Occipital lobe (tissue), 2 donors: ENCODE results near the gene NDUFC2. TPM values are rescaled to one million over a fixed set of nuclear protein-coding genes. Genes with fewer than 3 reads are reported as not detected.
"Not testable (repeated sequence)": the region's sequence is repeated elsewhere in the genome, so short reads cannot be mapped to it uniquely, and the experiment has no call there.

Source experiments
- DNase-seq: peaks from one replicate; lab custom pipeline; 2025; lab: John Stamatoyannopoulos, UW
- total RNA-seq: library from RNA; depleted of rRNA; stranded (reverse); fragments of >200 nt; gene quantifications from one replicate; pipeline ENCODE4 v1.2.3, GENCODE V29; 2014

Gene NDUFC2
- 68.0 TPM for total RNA-seq

- DNase-seq = peak; percentile 75
Measured at GRCh38 chr11:78079232-78080083, at the start of gene NDUFC2. Gene NDUFC2, minus strand, starts transcription at chr11:78079862. Its CDS starts 118 bp downstream, at chr11:78079744.

GRCh38 chr11:78127403-78127802 lies 47.7 kb upstream of the NDUFC2 start:
- DNase-seq = no peak

GRCh38 chr11:78112582-78113275 lies 33.1 kb upstream of the NDUFC2 start:
- DNase-seq = no peak

DNA sequence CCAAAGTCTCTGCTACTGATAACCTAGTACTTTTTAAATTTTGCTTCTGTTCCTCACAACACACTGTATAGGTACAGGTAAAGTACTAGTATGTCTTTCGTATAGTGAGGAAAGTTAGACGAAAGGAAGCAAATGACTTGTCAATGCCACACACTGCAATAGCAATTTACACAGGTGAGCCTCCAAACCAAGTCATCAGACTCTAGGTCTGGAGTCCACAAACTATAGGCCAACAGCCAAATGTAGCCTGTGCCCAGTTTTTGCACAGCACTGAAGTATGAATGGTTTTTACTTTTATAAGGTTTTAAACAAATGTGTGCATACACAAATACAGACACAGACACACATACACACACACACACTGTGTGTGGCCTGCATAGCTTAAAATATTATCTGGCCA lies 31.6 kb upstream of the NDUFC2 start:
- DNase-seq = no peak

GRCh38 chr11:78110830-78111229 lies 31.2 kb upstream of the NDUFC2 start:
- no peak for DNase-seq

DNA sequence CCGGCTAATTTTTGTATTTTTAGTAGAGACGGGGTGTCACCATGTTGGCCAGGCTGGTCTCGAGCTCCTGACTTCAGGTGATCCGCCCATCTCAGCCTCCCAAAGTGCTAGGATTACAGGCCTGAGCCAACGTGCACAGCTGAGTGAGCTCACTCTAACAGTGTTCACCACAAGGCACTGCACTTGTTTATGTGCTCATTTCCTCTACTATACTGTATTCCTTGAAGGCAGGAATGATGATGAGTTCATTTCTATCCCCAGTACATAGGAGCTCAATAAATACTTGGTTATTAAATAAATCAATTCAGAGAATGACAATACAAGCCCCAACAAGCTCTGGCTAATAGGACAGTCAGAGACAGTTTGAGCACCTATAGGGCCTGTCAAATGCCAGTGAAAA lies 30.7 kb upstream of the NDUFC2 start:
- no peak for DNase-seq

DNA sequence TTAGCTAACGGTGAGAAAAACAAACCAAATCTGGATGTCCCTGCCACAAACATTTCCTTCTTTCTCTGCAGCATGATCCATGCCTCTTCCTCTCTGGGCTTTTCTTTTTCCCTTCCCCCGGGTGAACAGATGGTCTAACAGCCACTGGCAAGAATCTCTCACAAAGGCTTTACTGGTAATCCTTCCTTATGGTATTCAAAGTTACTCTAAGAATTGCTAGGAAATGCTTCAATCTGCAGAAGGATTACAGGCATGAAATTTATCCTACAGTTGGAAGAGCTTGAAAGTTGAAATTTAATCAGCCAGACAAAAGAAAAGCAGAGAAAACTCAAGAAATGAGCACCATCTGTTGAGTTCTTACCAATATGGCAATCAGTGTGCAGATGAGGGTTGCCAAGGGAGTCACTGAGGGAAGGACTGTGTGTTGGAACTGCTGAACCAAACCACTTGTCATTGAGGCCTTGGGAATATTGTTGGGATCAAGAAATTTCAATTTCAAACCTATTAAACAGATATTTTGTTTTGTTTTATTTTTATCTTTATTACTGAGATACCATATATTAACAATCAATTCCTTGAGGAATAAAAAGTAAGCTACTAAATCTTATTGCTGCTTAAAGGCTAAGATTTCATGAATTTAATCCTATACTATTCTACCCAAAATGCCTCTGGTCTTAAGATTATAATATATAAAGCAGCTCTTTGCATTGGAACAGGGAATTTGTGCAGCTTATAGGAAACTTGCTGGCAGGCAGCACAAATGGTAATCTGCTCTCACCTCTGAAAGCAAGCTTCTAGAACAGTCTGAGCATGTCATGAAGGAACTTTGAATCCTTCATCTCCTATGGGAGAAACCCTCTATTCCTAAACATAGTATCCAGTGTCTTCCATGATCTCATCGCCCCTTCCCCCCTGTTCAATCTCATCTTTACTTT lies 29.7 kb upstream of the NDUFC2 start:
- no peak for DNase-seq

- no peak for DNase-seq
Measured at GRCh38 chr11:78100676-78101472, 21.2 kb upstream of the NDUFC2 start.

DNA sequence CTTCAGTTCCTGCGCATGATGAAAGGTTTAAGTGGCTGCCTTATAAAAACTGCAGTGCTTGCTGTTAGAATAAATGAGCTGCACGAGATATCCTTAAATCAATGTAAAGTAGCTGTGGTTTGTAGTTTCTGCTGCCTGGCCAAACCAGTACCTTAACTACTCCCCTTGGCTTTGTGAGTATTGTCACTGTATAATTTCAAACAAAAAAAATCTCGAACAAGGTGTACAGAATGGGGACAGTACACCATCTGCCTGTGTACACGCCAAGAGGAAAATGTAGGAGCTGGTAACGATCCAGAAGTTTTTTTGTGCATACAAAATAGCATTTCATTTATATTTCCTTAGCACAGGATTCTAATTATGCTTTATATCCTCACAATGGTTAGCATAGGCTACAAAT lies 20.6 kb upstream of the NDUFC2 start:
- DNase-seq = no peak

GRCh38 chr11:78099666-78100065 lies 20.0 kb upstream of the NDUFC2 start:
- no peak for DNase-seq

- no peak for DNase-seq
Measured at GRCh38 chr11:78097666-78098385, 18.2 kb upstream of the NDUFC2 start.

GRCh38 chr11:78094250-78094649 lies 14.6 kb upstream of the NDUFC2 start:
- DNase-seq = no peak

- not testable (repeated sequence) for DNase-seq
Measured at GRCh38 chr11:78086521-78087074, 6.9 kb upstream of the NDUFC2 start.

GRCh38 chr11:78085972-78086371 lies 6.3 kb upstream of the NDUFC2 start:
- no peak for DNase-seq

DNA sequence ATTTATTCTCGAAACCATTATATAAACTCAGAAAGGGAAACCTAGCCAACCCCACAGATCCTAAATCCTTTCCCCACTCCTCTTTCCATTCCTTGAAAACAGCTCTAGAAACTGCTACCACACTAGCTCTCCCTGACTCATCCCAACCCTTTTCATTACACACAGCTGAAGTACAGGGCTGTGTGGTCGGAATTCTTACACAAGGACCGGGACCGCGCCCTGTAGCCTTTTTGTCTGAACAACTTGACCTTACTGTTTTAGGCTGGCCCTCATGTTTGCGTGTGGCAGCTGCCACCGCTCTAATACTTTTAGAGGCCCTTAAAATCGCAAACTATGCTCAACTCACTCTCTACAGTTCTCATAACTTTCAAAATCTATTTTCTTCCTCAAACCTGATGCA lies 4.8 kb upstream of the NDUFC2 start:
- DNase-seq = not testable (repeated sequence)

DNA sequence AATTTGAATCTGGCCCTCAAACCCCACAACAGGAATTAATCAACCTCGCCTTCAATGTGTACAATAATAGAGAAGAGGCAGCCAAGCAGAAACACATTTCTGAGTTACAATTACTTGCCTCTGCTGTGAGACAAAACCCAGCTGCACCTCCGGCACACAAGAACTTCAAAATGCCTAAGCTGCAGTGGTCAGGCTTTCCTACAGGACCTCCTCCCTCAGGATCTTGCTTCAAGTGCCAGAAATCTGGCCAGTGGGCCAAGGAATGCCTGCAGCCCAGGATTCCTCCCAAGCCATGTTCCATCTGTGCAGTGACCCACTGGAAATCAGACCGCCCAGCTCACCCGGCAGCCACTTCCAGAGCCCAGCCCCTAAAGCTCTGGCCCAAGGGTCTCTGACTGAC lies 3.4 kb upstream of the NDUFC2 start:
- no peak for DNase-seq

DNA sequence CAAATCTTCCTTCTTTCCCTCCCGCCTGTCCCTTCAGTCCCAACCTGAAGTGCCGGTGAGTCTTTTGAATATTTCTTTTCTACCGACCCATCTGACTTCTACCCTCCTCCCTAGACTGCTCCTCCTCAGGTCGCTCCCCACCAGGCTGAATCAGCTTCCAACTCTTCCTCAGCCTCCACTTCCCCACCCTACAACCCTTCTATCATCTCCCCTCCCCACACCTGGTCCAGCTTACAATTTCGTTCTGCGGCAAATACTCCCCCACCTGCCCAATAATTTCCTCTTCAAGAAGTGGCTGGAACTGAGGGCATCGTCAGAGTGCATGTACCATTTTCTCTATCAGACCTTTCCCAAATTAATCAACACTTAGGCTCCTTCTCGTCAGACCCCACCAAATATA lies 2.5 kb upstream of the NDUFC2 start:
- no peak for DNase-seq

DNA sequence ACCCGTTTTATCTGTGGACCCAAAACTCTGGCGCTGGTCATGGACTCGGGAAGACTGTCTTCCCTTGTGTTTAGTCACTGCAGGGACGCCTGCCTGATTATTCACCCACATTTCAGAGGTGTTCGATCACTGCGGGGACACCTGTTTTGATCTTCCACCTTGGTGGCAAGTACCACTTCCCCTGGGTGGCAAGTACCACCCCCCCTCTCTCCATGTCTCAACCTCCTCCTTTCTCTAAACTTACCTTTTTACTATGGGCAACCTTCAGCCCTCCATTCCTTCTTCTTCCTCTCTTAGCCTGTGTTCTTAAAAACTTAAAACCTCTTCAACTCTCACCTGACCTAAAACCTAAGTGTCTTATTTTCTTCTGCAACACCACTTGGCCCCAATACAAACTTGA lies 1.9 kb upstream of the NDUFC2 start:
- DNase-seq = no peak

GRCh38 chr11:78080818-78081495 lies 1.3 kb upstream of the NDUFC2 start:
- no peak for DNase-seq
